ENCODE results near the gene CCDC192. TPM values are rescaled to one million over a fixed set of nuclear protein-coding genes. Genes with fewer than 3 reads are reported as not detected.

CCDC192 gene
- total RNA-seq, 4 donors from 2014 or later, result not detected

DNA sequence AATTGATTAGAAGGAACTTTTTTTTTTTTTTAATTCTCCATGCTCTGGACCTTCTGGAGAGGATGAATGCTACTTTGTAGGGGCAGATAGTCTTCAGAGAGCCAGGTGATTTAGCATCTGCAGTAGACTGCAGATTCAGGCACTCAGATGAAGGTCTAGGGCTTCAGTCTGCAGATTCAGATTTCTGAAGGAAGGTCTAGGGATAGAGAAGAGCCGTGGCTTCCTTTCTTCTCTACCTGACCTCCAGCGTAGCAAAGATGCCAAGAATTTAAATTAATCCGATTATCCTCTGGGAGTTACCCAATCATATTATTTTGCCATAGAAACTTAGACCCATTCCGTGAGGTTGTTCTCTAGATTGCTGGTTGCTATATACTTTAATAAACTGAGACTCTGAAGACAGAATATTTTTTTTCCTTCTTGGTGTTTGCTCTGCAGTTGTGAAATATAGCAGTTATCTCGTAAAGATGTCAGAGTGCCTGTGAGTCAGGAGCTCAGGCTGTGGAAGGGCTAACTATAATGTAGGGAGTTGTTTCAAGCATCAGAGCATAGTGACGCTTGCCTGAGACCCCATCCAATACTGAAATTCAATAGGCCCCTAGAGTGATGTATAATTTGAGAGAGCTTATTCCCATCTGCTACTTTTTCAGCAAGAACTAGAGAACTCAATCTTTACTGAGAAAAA lies 247.7 kb downstream of the CCDC192 start:
- H3K9me3 ChIP-seq, result no peaks in the 10 kb centered on the region
- H3K27ac ChIP-seq, result peak overlapping the region; percentile 4 to 71 (median 58)
- H3K27me3 ChIP-seq, result no peaks in the 10 kb centered on the region
- DNase-seq, result no peak
- no peak overlapping the region for H3K4me3 ChIP-seq
- H3K4me1 ChIP-seq, result peaks cover 5 to 16% (median 10%) of the 10 kb centered on the region in 4 donors
- no peak for TF ChIP-seq EP300 (IDR thresholded peaks at IDR 0.05; ENCODE audit: low read depth)
- TF ChIP-seq, protein P1, sequence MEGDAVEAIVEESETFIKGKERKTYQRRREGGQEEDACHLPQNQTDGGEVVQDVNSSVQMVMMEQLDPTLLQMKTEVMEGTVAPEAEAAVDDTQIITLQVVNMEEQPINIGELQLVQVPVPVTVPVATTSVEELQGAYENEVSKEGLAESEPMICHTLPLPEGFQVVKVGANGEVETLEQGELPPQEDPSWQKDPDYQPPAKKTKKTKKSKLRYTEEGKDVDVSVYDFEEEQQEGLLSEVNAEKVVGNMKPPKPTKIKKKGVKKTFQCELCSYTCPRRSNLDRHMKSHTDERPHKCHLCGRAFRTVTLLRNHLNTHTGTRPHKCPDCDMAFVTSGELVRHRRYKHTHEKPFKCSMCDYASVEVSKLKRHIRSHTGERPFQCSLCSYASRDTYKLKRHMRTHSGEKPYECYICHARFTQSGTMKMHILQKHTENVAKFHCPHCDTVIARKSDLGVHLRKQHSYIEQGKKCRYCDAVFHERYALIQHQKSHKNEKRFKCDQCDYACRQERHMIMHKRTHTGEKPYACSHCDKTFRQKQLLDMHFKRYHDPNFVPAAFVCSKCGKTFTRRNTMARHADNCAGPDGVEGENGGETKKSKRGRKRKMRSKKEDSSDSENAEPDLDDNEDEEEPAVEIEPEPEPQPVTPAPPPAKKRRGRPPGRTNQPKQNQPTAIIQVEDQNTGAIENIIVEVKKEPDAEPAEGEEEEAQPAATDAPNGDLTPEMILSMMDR (IDR thresholded peaks at IDR 0.05), result no peak
- peak; percentile 10 to 47 (median 35) for TF ChIP-seq POLR2AphosphoS5 (IDR thresholded peaks at IDR 0.05)
- in situ Hi-C loops (cut with MboI; ENCODE audit: low pct_ligation_motif_present in 1 of 4, low pct_unique_long_range_greater_than_20kb in 1 of 4, low sequenced_read_pairs in 3 of 4) (no loop called here), intact Hi-C loops (cut with DNase I; ENCODE audit: low total_unique reads) (no loop called here)
- WGBS, 2 donors (ENCODE audit: low coverage in 1 of 2), result 39 to 44% methylated on average over 4 to 6 of the region's 6 CpGs
- H3K36me3 ChIP-seq, result no peaks in the 10 kb centered on the region

DNA sequence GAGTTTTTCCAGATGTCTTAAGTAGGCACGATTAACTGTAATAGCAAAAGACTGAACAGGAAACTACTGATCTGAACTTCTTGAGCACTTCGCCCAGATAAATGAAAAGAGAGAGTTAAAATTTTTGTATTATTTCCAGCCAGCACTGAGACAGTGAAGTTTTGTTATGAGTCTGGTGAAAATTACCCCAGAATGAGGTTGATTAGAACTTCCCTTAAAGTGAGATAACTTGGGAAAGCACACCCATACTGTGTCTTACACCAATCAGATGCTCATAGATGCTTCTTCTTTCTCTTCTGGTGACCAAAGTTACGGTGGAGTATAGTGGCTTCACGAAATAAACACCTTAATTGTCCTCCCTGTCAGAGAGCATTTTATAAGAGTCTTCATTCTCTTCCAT lies 248.6 kb downstream of the CCDC192 start:
- Histone ChIP-seq H3K9me3 (no peaks in the 10 kb centered on the region), H3K27me3 (no peaks in the 10 kb centered on the region), H3K27ac (peak overlapping the region in 1 of 4 donors; percentile 71), H3K4me3 (no peak overlapping the region), H3K4me1 (peaks cover 5 to 16% (median 11%) of the 10 kb centered on the region in 4 donors), H3K36me3 (no peaks in the 10 kb centered on the region)
- DNase-seq, result no peak
- 68 to 79% methylated on average over 4 of the region's 4 CpGs for WGBS, 2 donors (ENCODE audit: low coverage in 1 of 2)
- intact Hi-C loops (cut with DNase I; ENCODE audit: low total_unique reads), result no loop called here
- TF ChIP-seq POLR2AphosphoS5 (IDR thresholded peaks at IDR 0.05) (no peak), POLR2A (IDR thresholded peaks at IDR 0.05) (no peak), EP300 (IDR thresholded peaks at IDR 0.05; ENCODE audit: low read depth) (no peak)
- TF ChIP-seq, protein P1 (IDR thresholded peaks at IDR 0.05), result no peak
- in situ Hi-C loops (cut with MboI; ENCODE audit: low pct_ligation_motif_present in 1 of 4, low pct_unique_long_range_greater_than_20kb in 1 of 4, low sequenced_read_pairs in 3 of 4), result no loop called here

DNA sequence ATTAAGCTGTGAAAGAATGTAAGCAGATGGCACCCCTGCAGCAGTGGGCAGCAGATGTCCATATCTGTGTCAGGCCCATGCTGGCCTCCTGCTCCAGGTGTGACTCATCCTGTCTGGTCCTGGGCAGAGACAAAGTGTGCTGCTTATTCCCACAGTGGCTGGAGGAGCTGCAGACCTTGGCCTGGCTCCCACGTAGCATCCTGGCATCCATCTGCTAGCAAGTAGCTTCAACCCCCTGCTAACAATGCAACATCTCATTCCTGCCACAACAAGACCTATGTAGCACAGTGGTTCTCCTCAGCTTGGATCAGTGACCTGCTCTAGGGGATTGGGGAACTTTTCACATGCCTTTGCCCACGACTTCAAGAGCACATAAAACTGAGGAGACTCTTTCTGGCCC lies 254.0 kb downstream of the CCDC192 start:
- TF ChIP-seq POLR2AphosphoS5 (IDR thresholded peaks at IDR 0.05), result peak in 1 of 3 donors; percentile 58
- TF ChIP-seq, protein P1 (IDR thresholded peaks at IDR 0.05), result peak in 1 of 5 experiments; percentile 23
- TF ChIP-seq EP300 (IDR thresholded peaks at IDR 0.05; ENCODE audit: low read depth), result no peak
- in situ Hi-C loops (cut with MboI; ENCODE audit: low pct_ligation_motif_present in 1 of 4, low pct_unique_long_range_greater_than_20kb in 1 of 4, low sequenced_read_pairs in 3 of 4), result no loop called here
- Histone ChIP-seq H3K27me3 (no peaks in the 10 kb centered on the region), H3K9me3 (no peaks in the 10 kb centered on the region), H3K36me3 (no peaks in the 10 kb centered on the region), H3K4me3 (no peak overlapping the region), H3K4me1 (peaks cover 30 to 51% (median 44%) of the 10 kb centered on the region in 4 donors), H3K27ac (peak overlapping the region; percentile 76 to 83 (median 81))
- WGBS, 2 donors (ENCODE audit: low coverage in 1 of 2), result 40% methylated on average over 1 to 2 of the region's 2 CpGs
- DNase-seq, result peak; percentile 52
- intact Hi-C loops (cut with DNase I; ENCODE audit: low total_unique reads), result no loop called here

DNA sequence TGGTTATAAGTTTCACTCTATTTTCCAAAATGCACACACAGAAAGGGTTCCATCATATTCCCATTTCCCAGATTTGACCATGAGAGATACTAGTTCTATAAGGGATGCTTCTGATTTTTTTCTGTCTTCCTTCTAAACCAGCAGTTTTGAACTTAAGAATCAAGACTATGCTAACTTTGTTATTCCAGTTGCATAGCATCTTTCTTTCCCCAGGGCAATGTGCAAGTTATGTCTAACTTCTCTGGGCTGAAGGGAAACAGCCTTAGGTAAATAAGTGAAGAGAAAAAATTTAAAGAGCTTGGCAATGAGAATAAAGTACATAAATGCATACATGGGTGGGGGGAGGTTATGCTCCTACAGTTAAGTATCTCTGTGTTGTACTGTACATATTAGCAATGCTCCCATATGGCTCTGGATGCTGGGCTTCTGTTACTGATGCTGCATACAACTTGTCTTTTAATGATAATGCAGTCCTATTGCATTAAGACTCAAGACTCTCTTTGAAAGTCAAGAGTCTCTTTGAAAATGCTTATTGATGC lies 254.6 kb downstream of the CCDC192 start:
- Histone ChIP-seq H3K36me3 (no peaks in the 10 kb centered on the region), H3K27ac (peak overlapping the region; percentile 76 to 83 (median 81)), H3K9me3 (no peaks in the 10 kb centered on the region), H3K27me3 (no peaks in the 10 kb centered on the region), H3K4me3 (no peak overlapping the region), H3K4me1 (peaks cover 30 to 56% (median 44%) of the 10 kb centered on the region in 4 donors)
- intact Hi-C loops (cut with DNase I; ENCODE audit: low total_unique reads) (no loop called here), in situ Hi-C loops (cut with MboI; ENCODE audit: low pct_ligation_motif_present in 1 of 4, low pct_unique_long_range_greater_than_20kb in 1 of 4, low sequenced_read_pairs in 3 of 4) (no loop called here)
- TF ChIP-seq, protein P1 (IDR thresholded peaks at IDR 0.05), result no peak
- no peak for TF ChIP-seq POLR2A (IDR thresholded peaks at IDR 0.05)
- no peak for TF ChIP-seq POLR2AphosphoS5 (IDR thresholded peaks at IDR 0.05)
- no peak for TF ChIP-seq EP300 (IDR thresholded peaks at IDR 0.05; ENCODE audit: low read depth)
- no peak for DNase-seq

Measured in transverse colon (tissue), 4 donors.